GM21723 (cell line): ENCODE measurements around the gene ADTRP.
"Not testable (repeated sequence)": the region's sequence is repeated elsewhere in the genome, so short reads cannot be mapped to it uniquely, and the experiment has no call there.

Source experiments
- ATAC-seq: cut with Tn5 transposase; IDR thresholded peaks from one replicate; pipeline ENCODE4 v1.9.1; 2021; ENCODE audit warnings: mild to moderate bottlenecking, moderate library complexity; ENCODE audit not compliant: unreplicated experiment

The ADTRP gene

GRCh38 chr6:11804135-11804534 is 25.5 kb upstream of the ADTRP start:
- no peak for ATAC-seq

DNA sequence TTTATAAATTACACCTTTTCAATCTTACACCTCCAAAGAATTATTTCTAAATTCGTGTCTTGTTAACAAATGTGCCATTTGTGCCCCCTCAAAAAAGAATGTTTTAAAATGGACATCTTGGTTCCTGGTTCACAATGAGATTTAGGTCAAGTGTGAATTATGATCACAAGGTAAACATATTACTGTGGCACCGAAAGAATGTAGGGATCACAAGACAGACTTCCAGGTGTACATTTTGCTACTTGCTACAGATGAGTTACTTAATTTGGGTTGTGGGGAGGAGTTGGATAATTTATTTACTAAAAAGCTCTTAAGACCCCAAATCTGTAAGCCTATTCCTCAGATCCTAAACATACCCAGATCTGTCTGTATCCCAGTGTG is 25.0 kb upstream of the ADTRP start:
- no peak for ATAC-seq

DNA sequence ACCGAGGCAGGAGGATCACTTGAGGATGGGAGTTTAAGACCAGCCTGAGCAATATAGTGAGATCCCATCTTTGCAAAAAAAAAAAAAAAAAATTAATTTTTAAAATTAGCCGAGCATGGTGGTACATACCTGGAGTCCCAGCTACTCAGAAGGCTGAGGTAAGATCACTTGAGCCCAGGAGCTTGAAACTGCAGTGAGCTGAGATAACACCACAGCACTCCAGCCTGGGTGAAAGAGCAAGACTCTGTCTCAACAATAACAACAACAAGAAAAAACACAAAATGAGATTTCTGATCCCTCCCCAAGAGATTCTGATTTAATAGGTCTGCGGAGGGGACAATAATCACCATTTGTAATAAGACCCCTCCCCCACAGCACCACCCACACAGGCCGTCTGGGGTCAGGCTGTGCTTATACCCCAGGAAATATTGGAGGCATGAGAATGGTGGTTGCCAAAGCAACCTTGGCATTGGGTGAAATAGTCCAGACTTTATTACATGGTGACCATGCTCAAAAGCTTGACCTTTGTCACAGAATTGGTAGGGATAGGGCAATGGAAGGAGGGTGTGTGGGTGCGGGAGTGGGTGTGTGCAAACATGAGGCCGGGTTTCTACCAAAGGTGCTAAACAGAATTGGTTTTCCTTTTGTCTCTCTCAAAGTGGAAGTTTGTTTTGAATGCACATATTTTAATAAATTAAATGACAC is 24.4 kb upstream of the ADTRP start:
- no peak for ATAC-seq

DNA sequence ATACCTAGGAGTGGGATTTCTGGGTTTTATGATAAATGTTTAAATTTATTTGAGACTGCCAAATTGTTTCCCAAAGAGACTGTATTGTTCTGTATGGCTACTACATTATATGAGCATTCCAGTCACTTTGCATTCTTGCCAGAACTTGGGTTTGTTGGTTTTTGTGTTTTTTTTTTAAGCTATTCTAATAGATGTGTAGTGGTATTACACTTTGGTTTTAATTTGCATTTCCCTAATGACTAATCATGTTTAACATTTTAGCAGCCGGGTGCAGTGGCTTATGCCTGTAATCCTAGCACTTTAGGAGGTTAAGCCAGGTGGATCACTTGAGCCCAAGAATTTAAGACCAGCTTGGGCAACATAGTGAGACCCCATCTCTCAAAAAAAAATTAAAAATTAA is 21.9 kb upstream of the ADTRP start:
- not testable (repeated sequence) for ATAC-seq

DNA sequence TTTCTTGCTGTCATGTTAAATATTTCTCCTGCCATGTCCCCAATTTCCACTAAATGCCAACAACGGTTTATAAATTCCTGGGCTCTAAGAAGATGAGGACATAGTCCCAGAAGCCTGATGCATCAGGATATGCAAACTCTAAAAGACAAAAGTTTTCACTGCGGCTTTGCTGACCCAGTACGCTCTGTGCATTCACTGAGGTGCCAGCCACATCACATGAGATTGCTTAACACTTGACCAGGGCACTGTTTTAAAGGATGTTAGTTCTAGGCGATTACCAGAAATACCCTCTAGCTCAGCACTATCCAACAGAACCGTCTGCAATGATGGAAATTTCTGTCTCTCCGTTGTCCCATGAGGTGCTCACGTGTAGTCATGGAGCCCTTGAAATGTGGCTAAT is 19.9 kb upstream of the ADTRP start:
- ATAC-seq = no peak

DNA sequence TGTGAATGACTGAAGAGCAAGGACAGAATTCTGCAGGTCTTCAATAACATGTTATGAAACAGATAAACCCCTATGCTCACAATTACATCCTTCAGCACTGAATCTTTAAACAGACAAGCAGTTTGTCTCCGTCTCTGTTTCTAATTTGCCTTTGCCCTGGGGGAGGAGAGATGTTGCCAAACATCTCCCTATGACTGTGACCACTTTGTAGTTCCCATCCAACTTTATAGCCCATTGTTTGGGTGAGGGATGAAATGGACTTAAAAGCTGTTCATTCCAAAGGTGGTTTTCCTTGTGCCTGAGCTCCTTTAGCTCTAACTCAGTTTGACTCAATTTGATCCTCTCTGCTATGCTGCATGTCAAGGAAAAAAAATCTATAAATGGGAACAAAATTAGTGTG is 19.5 kb upstream of the ADTRP start:
- no peak for ATAC-seq

DNA sequence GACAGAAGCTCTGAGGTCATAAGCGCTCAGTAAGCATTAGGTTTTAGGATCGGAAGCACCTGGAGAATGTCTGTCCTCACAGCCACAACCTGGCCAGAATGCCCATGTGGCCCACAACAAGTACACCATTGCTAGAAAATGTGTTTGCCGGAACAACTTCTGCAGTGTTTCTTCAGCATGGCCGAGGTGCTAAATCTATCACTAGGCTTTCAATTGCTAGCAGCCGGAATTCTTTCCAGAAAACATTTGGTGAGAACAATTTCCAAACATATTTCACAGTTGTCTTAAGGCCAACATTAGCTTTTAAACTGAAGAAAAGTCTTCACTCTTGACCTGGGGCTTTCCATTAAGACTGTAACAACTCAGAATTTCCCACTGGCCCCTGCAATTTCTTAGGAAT is 18.2 kb upstream of the ADTRP start:
- no peak for ATAC-seq

DNA sequence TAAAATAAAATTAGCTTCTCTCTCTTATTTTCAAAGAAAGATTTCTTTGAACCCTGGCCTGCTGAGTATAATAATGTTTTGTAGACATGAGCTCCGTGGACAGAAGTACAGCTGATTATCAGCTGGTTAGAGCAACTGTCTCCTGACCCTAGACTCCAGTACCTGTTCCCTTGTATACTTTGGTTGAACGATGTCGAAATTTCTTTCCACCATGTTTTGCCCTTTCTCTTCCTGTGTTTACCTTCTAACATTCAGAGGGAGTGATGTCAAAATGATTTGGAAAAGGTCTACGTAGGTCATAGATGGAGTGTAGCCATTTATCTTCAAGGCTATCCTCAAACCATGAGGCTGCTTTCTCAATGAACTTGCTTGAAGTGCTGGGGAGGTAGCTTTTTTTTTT is 16.8 kb upstream of the ADTRP start:
- ATAC-seq = no peak

DNA sequence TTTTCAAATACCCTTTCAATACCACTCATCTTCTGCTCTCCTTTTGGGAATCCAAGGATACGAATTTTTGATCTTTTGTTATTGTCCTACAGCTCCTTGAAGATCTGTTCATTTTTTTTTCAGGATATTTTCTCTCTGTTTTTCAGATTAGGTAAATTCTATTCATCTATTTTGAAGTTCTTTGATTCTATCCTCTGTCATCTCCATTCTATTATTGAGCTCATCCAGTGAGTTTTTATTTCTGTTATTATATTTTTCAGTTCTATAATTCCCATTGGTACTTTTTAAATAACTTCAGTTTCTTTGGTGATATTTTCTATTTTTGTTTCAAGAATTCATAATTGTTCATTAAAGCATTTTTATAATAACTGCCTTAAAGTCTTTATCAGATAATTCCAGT is 14.7 kb upstream of the ADTRP start:
- ATAC-seq = no peak

DNA sequence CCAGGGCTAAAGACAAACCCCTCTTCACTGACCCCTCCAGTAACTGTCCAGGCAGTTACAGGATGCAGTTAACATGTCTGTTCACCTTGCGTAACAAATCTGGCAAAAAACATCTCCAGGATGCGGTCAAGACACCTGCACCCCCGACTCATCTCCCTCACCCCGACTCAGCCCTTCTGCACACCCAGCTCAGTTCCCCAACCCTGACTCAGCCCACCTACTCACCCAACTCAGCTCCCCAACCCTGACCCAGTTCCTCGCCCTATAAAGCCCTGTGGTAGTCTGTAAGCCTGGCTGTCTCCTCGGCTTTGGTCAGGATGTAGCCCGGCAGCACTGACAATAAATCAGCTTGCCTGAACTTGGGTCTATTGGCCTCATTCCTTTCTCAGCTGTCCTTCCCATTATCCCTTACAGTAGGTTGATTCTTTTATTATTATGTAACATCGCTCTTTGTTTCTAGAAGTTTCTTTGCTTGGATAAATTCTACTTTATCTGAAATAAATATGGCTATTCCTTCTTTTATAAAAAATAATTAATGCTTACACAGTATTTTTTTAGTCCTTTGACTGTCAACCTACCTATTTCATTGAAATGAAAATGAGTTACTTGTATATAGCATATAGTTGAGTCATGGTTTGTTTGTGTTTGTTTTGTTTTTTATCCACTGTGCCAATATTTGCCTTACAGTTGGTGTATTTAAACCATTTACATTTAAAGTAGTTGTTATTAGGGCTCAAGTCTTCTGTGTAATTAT is 12.9 kb upstream of the ADTRP start:
- ATAC-seq = no peak

- no peak for ATAC-seq
Observed at GRCh38 chr6:11789744-11790143, 11.1 kb upstream of the ADTRP start.

- ATAC-seq = no peak
Observed at GRCh38 chr6:11788043-11788442, 9.4 kb upstream of the ADTRP start.

- peak; percentile 90 for ATAC-seq
Observed at GRCh38 chr6:11785774-11786579, 7.4 kb upstream of the ADTRP start.

DNA sequence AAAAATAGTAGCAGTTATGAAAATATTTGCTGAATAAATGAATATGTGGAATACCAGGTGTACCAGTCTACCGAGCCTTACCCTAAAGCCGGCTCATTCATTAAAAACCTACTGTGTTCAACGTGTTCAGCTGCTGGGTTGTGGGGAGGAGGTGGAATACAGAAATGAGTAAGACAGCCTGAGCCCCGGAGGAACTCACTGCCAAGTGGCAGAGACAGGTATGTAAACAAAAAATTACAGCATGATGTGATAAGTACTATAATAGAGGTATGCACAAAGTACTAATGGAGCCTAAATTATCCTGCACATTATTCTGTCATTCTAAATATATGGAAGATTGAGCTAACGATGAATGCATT is 6.8 kb upstream of the ADTRP start:
- peak; percentile 65 for ATAC-seq

- no peak for ATAC-seq
Observed at GRCh38 chr6:11784341-11784740, 5.7 kb upstream of the ADTRP start.

- no peak for ATAC-seq
Observed at GRCh38 chr6:11783524-11784064, 5.0 kb upstream of the ADTRP start.

GRCh38 chr6:11782524-11782923 is 3.9 kb upstream of the ADTRP start:
- no peak for ATAC-seq

DNA sequence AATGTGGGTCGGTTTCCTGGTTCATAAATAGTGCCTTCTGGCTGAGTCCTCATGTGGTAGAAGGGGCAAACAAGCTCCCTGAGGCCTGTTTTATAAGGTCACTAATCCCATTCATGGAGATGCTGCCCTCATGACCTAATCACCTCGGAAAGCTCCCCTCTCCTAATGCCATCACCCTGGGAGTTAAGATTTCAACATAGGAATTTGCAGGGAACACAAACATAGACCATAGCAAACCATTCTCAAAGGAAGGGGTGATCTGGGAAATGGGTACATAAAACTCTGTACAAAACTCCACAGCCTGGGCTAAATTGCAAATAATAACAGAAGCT is 1.5 kb upstream of the ADTRP start:
- no peak for ATAC-seq

GRCh38 chr6:11779329-11780096 is 910 bp upstream of the ADTRP start:
- ATAC-seq = no peak

DNA sequence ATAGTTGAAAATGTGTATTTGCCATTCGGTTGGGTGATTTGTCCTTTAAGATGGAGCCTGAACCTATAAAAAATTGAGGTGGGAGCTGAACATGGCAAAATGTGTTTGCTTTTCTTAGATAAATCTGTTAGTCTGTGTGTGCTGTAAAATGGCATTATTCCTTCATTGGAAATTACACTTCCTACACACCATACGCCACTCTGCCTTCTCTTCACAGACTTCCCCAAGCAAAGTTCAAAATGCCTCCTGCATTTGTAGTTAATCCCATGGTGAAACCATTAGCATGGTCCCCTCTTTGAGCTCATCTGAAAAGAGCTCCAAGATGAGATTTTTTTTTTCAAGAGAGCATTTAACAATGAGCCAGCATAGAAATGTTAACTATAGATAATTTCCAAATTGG is 567 bp downstream of the ADTRP start:
- ATAC-seq = no peak

DNA sequence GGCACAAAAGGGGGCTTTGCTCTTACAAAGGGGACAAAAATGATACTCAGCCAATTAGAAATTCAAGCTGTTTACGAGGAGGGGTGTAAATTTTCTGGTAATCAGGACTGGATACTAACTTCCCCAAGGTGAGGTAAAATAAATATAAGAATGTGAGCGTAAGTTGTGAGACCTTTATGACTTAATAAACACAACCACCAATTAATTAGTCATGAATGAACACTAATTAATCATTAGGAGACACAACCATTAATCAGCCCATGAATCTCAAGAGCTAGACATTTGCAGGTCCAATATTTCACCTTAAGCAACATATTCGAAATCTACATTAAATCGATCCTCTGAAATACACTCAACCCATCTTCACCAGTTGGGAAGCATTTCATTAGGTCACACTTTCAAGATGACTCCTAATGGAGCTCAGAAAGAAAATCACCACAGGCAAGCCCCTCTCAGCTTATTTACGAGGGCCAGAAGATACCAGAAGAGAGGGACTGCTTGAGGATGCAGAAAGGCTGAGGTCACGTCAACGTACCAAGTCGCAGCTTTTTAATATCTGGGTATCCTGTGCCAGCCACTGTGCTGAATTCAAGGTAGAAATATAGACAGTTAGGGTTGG is 2.7 kb downstream of the ADTRP start:
- no peak for ATAC-seq
